GM21576 (cell line): ENCODE measurements around the gene PARPBP.
"Not testable (repeated sequence)": the region's sequence is repeated elsewhere in the genome, so short reads cannot be mapped to it uniquely, and the experiment has no call there.

ENCODE experiments used
- ATAC-seq: cut with Tn5 transposase; IDR thresholded peaks from one replicate; pipeline ENCODE4 v1.9.1; 2021; ENCODE audit warnings: mild to moderate bottlenecking, moderate library complexity; ENCODE audit not compliant: unreplicated experiment

Gene PARPBP

GRCh38 chr12:102240859-102241258 lies 120.9 kb downstream of the PARPBP start:
- ATAC-seq = not testable (repeated sequence)
